ENCODE data around the gene HPS5.

HPS5 gene

GRCh38 chr11:18239655-18240054, 82.3 kb downstream of the HPS5 start:
- DNase-seq (ENCODE audit: low read depth, low spot score) = no peak

- DNase-seq (ENCODE audit: low read depth, low spot score) = no peak
These were observed 85.1 kb downstream of the HPS5 start, which contains the start of gene SAA4 for GRCh38 chr11:18236664-18237356. Gene SAA4, minus strand, starts transcription at chr11:18236802. Its CDS starts 876 bp downstream, at chr11:18235926.

DNA sequence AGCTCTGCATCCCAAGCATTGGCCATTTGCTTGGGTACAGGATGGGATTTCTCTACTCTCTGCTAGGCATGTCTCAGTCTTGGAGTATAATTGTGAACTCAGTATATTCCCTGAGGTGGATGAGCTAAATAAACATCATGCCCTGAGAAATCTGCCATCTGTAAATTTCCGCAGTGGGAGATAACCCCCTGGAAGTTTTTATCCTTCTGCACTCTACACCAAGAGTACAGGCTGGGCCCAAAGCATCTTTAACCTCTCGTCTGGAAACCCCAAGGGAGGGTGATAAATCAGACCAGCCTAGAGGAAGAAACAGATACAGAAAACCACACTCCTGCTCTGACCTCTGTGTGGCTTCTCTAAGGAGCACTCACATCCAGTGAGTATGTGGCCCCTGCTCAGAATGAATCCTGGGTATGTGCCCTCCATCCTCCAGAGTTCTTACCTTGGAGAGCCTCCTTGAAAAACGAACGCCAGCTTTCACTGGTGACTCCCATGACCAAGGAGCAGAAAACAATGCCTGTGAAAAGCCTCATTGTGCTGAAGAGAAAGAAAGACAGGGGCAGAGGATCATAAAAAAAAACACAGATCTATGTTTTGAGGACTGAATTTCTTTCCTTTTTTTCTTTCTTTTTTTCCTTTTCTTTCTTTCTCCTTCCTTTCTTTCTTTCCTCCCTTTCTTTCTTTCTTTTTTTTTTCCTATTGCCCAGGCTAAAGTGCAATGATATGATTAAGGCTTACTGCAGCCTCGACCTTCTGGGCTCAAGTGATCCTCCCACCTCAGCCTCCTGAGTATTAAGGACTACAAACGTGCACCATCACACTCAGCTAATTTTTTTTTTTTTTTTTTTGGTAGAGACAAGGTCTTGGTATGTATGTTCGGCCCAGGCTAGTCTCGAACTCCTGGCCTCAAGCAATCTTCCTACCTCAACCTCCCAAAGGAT, 86.3 kb downstream of the HPS5 start:
- peak; percentile 11 for DNase-seq (ENCODE audit: low read depth, low spot score)

DNA sequence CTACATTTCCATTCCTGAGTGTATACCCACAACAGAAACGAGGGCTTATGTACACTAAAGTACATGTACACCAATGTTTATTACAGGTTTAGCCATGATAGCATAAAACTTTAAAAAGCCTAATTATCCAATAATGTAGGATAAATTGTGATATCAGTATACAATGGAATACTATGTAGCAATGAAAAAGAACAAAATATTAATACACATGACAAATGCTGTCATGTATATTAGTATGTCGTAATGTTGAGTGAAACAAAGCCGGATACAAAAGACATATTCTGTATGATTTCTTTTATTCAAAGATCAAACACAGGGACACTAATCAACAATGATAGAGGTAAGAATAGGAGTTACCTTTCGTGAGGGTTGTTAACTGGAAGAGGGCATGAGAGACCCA, 88.0 kb downstream of the HPS5 start:
- DNase-seq (ENCODE audit: low read depth, low spot score) = no peak

GRCh38 chr11:18230859-18231258, 91.1 kb downstream of the HPS5 start:
- no peak for DNase-seq (ENCODE audit: low read depth, low spot score)

- DNase-seq (ENCODE audit: low read depth, low spot score) = no peak
These were observed 92.4 kb downstream of the HPS5 start for GRCh38 chr11:18229501-18229900.

Data from brain pericyte (primary cell).